NCI-H510A (cell line): ENCODE results near the gene CAMK4.
"Not testable (repeated sequence)": the region's sequence is repeated elsewhere in the genome, so short reads cannot be mapped to it uniquely, and the experiment has no call there.

Source experiments
- DNase-seq: peaks from one replicate; lab custom pipeline; 2025; lab: John Stamatoyannopoulos, UW

CAMK4 gene

DNA sequence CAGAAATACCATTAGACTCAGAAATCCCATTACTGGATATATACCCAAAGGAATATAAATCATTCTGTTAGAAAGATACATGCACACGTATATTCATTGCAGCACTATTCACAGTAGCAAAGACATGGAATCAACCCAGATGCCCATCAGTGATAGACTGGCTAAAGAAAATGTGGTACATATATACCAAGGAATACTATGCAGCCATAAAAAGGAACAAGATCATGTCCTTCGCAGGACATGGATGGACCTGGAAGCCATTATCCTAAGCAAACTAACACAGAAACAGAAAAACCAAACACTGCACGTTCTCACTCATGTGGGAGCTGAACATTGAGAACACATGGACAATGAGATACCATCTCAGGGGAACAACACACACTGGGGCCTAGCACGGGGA lies 33.4 kb downstream of the CAMK4 start:
- not testable (repeated sequence) for DNase-seq

- no peak for DNase-seq
Measured at GRCh38 chr5:111259636-111260035, 35.5 kb downstream of the CAMK4 start.

GRCh38 chr5:111261610-111262009 lies 37.4 kb downstream of the CAMK4 start:
- DNase-seq = no peak

GRCh38 chr5:111262153-111262552 lies 38.0 kb downstream of the CAMK4 start:
- no peak for DNase-seq

DNA sequence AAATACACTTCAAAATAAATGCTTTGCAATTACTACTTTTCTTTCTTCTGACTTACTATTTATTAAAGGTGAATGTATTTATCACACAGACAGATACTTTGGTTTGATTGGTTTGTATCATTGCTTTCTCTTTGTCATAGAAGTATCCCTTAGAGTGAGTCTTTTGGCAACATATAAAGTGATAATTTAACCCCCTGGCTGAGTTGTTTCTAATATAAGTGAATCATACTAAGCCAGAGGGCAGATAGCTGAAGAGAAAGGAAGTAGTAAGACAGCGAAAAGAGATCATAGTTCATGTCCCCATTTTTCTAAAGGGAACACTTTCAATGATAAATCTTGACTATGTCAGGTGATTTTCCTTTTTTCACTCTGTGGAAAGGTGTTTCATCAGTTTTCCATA lies 38.6 kb downstream of the CAMK4 start:
- DNase-seq = no peak

DNA sequence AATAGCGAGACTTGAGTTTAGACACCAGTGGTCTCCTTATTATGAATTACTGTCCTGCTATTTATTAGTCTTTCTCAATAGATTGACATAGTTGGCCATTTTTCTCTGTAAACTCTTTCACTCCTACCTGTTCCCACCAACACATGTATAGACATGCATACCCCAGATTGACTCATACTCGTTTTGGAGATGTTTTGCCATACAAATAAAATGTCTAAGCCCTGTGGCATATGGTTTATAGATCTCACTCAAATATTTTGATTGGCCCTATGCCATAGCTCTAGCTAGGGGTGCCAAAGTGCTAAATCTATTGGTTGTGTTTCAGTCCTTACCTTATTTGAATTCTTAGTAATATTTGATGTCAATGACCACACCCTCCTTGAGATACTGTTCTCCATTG lies 42.3 kb downstream of the CAMK4 start:
- no peak for DNase-seq

DNA sequence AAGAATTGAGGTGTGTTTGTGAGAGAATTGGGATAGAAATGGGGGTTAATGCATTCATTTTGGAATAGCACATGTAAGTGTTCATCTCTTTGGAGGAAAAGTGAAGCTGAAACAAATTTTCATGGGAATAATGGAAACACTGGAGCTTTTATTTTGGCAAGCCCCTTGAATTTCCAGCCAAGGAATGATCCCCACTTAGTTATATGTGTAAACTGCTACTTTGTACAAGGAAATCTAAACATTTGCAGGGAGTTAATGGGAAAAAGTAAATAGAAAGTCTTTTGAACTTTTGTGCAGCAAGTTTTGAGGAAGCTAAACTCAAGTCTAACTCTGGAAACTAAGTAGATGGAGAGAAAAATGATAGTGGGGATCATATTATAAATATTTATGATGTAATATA lies 44.1 kb downstream of the CAMK4 start:
- DNase-seq = no peak

- DNase-seq = no peak
Measured at GRCh38 chr5:111271885-111272284, 47.7 kb downstream of the CAMK4 start.

DNA sequence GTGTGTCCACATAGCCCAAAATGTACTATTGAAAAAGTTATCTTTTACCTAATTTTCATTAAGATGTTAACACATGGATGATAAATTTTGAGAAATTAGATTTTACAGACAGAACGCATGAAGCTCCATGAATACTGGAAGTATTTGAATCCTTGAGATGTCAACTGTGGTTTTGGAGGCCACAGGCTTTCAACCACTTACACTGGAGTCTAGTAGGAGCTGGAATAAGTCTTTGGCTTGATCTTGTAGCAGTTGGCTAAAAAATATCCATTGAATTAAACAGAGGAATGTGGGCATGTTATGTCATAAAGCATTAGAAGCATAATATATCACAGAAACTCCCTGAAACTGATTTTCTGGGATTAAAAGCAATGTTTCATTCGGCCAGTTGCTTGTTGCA lies 52.9 kb downstream of the CAMK4 start:
- DNase-seq = no peak

GRCh38 chr5:111278858-111279504 lies 54.8 kb downstream of the CAMK4 start:
- DNase-seq = no peak

DNA sequence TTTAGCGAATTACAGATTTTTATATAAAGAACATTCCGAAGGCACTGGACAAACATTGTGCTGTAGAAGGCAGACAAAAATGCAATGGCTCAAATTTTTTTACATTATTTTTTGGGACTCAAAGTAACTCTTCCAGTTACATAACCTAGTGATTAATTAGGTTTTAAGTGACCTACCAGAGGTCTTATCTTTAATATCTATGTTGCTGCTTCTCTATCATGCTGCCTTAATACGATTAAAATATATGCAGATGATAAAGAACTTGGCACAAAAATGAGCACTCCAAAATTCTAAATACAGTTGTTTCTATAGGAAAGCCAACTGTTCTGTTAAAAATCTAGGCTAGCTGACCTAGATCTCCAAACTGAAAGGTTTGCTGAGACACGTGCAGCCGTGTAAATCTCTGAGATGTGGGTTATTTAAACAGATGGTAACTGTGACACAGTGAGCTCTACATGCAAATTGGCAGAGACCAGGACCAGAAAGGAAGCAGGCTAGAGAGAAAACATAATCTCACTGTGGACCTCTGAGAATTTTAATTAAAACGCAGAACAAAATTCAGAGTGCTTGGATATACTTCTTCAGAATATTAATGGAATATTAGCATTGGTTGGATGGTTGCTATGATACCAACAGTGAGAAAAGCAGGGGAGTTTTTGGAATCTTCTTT lies 56.2 kb downstream of the CAMK4 start:
- DNase-seq = no peak

GRCh38 chr5:111282798-111283197 lies 58.6 kb downstream of the CAMK4 start:
- DNase-seq = no peak

DNA sequence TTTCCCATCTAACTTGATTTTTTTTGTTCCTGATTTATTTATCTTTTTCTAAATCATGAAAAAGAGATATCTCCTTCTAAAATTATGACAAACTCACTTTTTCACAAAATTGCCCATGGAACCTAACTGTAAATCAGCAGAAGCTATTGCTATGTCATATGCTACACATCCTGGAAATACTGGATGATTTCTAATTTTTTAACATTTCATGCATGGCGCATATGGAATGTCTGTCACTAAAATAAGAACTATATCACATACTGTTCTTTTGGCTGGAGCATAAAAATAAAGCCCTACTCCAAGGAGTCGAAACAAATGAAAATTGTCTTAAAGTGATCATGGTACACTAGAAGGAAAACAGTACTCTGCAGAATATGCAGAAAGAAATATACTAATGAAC lies 60.6 kb downstream of the CAMK4 start:
- no peak for DNase-seq

GRCh38 chr5:111294551-111294950 lies 70.4 kb downstream of the CAMK4 start:
- no peak for DNase-seq

- no peak for DNase-seq
Measured at GRCh38 chr5:111295649-111296048, 71.5 kb downstream of the CAMK4 start.

- no peak for DNase-seq
Measured at GRCh38 chr5:111296570-111296969, 72.4 kb downstream of the CAMK4 start.

GRCh38 chr5:111299067-111299481 lies 74.9 kb downstream of the CAMK4 start:
- DNase-seq = peak; percentile 21

- no peak for DNase-seq
Measured at GRCh38 chr5:111299831-111300432, 75.7 kb downstream of the CAMK4 start.

DNA sequence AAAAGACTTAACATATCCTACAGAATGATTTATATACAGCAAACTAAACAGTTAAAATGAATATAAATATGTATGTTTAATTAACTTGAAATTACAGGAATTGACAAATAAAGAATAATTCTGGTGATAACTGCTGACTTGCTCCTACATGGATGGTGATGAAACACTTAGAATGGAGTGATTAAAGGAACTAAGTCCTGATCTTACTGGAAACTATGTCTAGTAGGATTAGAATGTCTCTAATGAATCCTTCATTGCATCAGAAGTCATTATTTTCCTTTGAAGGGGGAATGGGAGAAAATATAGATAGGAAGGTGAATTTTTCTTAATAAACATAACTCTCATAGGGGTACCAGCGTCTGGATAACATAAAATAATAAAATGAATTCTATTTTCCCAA lies 77.1 kb downstream of the CAMK4 start:
- DNase-seq = no peak

DNA sequence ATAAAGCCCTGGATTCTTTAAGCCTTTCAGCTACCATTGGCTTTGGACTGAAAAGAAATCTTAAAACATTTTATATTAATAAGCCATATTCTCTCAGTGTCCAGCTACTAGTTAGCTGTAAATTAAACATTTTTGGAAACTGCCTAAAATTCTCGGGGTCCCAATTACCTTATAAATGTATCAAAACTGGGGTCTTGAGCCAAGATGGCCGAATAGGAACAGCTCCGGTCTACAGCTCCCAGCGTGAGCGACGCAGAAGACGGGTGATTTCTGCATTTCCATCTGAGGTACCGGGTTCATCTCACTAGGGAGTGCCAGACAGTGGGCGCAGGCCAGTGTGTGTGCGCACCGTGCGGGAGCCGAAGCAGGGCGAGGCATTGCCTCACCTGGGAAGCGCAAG lies 77.9 kb downstream of the CAMK4 start:
- DNase-seq = not testable (repeated sequence)

DNA sequence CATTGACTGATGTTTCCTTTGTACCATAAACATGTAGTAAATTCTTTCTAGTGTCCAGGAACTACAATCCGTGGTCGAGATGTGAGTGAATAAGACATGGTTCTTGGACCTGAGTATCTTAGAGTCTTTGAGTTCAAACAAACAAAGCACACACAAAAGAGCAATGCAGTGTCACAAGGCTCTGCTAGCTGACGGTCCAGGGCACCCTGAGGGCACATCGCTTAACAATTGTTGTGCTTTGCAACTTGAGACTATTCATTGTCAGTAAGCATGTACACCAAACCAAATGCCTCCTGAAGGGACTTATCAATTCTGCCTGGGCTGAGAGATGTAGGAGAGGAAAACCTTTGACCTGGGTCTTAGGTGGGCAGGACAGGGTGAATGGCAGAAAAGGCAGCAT lies 84.8 kb downstream of the CAMK4 start:
- no peak for DNase-seq

DNA sequence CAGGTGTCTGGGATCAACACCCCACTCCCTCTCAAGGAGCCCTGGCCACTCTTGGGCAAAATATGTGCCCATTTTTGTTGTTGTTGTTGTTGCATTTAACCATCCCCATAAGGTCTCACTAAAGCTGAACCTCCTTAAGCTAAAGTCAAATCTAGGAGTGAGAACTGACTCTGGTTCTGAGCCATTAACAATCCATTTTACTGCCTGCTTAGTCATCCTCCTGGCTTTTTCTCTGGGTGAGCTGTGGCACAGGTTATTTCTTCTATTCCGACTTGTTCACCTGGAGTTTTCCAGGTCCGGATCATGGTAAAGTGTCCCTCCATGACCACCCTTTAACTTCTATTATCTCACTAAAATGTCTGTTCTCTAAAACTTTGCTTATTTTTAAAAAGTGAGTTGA lies 85.2 kb downstream of the CAMK4 start:
- no peak for DNase-seq
